DMS153 (cell line): Measurements from ENCODE around the gene CBLL1.

Experiments
- DNase-seq: peaks from one replicate; lab custom pipeline; 2025; lab: John Stamatoyannopoulos, UW

Gene CBLL1

DNA sequence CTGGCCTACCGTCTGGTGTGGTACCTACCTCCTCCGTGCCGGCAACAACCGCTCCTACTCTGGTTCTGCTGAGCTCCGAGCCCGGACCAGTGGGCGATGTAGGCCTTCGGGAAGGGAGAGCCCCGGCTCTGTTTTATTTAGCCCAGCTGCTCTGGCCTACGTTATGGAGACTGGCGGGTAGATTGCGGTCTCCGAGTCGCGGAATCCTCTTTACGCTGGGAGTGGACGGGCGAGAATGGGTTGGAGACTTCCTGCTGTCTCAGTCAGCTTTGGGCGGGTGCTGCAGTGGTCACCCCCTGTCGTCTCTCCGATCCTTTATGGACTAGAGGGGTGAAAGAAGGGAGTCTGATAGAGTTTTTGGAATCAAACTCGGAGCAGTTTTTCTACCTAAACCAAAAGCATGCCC, 406 bp downstream of the CBLL1 start:
- no peak for DNase-seq

DNA sequence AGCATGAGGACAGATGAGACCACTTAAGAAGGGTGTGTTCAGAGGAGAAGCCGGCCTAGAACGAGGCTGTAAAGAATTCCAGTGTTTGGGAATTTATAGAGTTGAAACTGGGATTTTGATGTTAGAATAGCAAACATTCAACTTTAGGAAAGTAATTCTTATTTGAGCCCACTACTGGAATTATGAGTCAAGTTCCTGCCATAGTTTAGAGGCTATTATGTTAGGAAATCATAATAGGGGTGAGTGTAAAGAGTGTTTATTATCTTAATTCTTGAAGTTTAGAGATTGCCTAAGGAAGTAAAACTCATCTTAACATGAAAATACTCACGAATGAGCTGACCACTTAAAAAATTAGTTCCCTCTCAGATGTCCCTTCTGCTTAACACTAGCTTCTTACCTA, 2.1 kb downstream of the CBLL1 start:
- no peak for DNase-seq

DNA sequence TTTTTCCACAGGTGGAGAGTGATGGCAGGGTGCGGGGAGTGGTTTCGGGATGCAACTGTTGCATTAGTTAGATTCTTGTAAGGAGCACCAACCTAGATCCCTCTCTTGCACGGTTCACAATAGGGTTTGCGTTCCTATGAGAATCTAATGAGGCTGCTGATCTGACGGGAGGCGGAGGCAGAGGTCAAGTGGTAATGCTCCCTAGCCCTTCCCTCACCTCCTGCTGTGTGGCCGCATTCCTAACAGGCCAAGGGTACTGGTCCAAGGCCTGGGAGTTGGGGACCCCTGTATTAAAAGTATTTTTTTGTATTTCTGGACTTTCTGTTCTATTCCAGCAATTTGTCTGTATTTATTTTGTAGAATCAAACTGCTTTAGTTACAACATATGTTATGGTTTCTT, 7.2 kb downstream of the CBLL1 start:
- no peak for DNase-seq

DNA sequence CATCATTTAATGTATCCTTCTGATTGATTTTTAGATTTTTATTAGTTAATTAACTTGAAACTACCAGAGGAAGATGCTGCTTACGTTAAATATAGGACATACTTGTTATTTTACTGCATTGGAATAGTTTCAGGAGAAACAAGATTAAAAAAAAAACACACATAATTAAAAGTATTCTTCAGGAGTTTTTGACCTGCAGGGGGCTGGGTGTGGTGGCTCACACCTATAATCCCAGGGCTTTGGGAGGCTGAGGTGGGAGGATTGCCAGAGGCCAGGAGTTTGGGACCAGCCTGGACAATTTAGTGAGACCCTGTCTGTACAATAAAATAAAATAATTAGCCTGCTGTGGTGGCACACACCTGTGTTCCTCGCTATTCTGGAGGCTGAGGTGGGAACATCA, 10.7 kb downstream of the CBLL1 start:
- DNase-seq: no peak

DNA sequence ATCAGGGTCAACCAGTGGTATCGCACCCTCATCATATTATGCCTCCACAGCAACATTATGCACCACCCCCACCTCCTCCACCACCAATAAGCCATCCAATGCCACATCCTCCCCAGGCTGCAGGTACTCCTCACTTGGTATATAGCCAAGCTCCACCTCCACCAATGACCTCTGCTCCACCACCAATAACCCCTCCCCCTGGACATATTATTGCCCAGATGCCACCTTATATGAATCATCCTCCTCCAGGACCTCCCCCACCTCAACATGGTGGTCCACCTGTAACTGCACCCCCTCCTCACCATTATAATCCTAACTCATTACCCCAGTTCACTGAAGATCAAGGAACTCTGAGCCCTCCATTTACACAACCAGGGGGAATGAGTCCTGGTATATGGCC, 14.7 kb downstream of the CBLL1 start:
- no peak for DNase-seq

DNA sequence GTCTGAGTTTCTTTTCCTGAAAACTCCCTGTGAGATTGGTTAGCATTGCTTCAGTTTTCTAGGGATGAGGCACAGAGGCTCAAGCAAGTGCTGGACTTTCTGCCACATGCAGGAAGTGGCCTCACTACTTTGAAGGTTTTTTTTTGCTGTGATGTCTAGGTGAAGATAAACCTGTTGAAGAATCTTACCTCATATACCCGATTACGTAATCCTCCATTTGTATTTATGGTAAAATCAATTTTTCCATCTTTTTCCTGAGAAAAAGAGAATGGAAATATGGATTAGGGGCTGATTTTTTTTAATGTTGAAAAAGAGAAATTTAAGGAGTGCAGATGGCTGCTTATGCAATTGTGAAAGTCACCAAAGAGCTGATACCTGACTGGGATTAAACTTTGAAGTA, 23.4 kb downstream of the CBLL1 start:
- DNase-seq: no peak

DNA sequence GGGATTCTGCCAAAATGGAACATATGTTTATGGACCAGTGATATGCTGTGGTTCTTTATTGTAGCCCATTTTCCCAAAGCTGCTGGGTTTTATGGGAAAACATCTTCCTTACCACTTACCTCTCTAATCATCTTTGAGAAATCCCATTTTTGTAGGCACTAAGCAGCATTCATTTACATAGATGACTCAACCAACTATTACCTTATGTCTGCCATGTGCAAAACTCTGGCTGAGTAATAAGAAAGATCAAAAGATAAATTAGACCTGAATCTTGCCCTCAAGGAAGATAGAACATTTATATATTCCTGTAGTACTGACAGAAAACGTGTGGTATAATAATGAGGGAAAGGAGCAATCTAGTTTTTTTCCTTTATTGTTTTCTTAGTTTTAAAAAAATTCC, 24.3 kb downstream of the CBLL1 start:
- DNase-seq: no peak

DNA sequence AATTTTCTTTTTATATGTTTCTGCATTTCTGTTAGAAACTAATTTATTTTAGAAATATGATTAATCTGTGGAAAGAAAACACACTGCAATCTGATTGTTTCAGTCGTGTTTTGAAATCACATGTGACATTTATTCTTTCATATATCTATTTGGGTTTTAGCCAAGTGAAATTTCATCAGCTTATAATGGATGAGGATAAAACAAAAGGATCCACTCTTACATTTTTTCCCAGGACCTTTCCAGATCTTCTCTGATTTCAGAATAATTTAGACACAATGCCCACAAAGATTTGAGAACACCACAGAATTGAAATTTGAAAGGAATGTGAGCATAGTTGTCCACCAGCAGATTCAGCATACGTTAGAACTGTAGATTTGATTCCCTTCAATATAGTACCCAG, 29.1 kb downstream of the CBLL1 start:
- DNase-seq: no peak

DNA sequence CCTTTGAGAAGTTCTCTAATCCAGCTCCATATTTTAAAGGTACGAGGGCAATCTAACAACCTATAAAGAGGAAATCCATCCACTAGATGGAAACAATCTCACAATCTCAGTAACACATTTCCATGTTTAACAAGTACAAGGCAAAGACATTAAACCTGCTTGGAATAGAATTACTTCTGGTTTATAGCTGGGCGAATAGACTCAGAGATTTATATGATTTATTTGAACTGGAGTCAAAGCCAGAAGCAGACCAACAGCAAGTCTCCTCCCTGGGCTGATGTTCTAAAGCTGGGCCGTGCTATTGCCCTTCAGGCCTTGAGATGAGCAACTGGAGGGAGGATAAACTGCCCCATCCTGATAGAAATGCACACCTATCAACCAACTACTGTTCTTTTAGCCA, 33.8 kb downstream of the CBLL1 start:
- no peak for DNase-seq

DNA sequence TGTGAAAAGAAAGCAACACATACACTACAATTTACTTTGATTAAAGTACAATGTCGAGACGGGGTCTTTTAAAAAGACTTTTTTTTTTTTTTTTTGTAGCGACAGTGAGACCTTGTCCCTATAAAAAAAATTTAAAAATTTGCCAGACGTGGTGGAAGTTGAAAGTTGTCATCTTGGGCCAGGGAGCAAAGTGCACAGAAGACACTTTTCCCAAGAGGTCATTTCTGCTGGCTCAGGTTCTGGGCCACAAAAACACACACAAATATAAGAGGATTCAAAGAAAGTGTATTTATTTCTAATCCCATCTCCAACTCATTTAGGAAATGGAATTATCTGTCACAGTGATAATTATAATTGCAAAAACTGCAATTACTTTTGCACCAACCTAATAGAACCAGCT, 34.3 kb downstream of the CBLL1 start:
- DNase-seq: no peak

DNA sequence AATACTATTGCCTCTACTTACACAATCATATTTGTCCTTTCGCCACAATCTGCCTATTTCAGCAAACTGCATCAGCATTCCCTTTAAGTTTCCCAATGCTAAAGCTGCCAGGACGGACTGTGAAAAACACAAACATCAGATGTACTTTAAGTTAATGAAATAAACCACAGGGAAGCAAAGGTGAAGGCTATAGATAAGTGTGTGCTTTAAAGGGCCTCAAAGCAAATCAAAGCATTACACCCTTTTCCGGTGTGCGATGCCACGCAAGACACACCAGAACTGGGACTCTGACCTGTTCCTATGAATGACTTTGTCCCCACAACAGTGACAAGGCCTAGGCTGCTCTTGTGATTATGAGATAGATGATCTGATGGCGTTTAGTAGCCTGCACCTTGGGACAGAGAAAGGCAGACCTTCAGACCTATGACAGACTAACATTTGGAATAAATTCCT, 35.7 kb downstream of the CBLL1 start:
- no peak for DNase-seq

DNA sequence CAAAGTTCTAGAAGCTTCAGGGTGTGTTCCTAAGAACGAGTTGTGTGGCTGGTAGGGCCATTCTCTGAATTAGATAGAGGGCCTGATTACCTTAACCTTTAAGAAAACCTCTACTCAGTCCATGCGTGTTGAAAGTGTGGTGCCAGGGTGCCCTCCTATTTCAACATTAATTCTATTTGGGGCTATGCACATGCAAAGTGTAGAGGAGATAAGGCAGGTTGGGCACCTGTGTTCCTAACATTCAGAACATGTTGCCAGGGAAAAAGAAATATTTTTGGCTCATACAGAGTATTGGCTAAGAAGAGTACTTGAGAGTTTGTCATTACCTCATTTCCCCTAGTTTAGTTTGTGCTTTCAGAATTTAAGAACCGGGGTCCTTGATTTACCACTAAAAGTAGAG, 38.4 kb downstream of the CBLL1 start:
- no peak for DNase-seq

DNA sequence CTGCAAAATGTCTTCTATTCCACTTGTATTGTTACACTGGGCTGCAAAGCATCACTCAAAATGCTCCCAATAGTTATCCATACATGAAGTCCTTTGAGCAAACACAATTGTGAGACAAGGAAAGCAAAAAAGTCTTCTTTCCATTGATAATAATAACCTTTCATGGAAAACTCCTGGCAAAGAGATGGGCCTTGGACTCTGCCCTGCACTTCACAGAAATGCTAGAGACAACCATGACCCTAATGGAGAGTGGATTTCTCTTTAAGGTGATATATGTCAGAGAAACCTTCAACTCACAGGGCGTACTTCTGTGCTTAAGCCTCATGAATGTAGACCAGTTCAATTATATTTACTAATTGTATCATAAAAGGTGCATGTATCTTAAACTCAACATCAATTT, 39.7 kb downstream of the CBLL1 start:
- no peak for DNase-seq

DNA sequence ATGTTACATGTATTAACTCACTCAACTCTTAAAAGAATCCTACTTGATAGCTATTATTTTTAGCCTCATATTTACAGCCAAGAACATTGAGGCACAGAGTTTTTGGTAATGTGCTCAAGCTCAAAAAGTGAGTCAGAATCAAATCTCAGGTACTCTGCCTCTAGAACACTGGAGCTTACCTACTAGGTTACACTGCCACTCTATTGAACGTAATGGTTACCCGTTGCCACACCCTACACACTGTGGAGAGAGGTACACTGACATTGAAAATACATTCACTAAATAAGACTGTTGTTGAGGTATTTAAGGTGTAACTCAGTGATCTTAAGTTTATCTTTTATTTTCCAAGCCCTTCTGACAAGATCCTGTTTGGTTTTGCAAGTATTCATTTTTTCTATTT, 41.2 kb downstream of the CBLL1 start:
- no peak for DNase-seq

DNA sequence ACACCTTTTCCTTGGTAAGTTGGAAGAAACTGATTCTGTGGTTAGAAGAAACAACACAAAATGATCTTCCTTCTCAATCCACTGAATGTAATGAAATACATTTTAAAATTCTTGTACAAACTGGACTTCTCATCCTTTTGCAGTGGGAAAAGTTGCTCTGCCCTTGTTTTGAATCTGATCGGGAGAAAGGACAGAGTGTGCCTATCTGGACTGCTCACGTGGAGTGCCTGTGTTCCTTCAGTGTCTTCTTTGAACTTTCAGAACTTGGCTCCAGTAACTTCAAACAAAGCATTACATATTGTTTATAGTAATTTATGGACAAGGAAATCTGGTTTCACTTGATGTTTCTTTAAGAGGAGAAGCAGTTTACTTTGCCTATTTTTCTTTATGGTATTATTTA, 42.0 kb downstream of the CBLL1 start:
- DNase-seq: no peak

DNA sequence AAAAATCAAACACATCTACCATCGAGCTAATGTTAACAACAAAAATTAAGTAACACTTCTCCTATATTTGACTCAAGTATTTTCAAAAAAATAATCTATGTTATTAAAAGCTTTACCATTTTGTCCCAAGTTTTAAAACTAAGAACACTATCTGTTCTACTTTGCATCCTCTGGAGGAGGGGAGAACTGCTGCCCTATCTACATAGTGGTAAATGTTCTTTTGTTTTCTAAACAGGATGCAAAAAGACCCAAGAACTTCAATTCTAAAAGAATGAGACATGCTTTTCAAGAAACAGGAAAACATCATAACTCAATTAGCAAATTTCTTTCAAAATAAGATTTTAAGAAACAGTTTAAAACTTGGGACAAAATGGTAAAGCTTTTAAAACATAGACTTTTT, 44.3 kb downstream of the CBLL1 start:
- no peak for DNase-seq

DNA sequence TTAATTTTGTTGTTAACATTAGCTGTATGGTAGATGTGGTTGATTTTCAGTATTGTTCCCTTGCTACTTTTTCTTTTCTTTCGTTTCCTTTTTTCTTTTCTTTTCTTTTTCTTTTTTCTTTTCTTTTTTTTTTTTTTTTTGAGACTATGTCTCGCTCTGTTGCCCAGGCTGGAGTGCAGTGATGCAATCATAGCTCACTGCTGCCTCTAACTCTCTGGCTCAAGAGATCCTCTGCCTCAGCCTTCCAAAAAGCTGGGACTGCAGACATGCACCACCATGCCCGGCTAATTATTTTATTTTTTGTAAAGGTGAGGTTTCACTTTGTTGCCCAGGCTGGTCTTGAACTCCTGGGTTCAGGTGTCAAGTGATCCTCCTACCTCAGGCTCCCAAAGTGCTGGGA, 44.7 kb downstream of the CBLL1 start:
- no peak for DNase-seq

DNA sequence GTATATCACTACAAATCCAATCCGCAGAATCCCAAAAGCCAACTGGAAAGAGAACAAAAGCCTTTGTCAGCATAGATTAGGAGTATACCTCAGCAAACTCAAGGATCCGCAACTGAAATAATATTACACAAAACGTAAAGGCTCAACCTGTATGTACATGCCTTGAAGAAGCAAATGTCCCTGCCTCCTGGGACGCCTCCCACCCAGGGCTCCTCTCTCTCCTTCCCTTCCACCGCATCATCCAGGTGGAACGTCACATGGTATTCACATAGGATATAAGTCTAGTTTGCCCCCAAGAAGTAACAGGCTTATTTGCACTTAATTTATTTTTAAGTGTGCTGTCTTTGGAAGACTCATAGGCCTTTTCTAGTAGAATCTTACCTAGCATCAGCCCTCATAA, 45.7 kb downstream of the CBLL1 start:
- DNase-seq: no peak

DNA sequence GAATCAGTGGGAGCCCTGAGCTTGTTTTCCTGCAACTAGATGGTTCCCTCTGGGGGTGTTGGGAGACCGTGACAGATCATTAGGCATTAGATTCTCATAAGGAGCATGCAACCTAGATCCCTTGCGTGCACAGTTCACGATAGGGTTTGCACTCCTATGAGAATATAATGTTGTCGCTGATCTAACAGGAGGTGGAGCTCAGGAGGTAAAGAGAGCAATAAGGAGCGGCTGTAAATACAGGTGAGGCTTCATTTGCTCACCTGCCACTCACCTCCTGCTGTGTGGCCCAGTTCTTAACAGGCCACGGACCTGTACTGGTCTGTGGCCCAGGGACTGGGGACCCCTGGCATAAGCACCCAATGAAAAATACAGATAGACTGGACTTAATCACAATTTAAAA, 48.4 kb downstream of the CBLL1 start:
- DNase-seq: no peak

DNA sequence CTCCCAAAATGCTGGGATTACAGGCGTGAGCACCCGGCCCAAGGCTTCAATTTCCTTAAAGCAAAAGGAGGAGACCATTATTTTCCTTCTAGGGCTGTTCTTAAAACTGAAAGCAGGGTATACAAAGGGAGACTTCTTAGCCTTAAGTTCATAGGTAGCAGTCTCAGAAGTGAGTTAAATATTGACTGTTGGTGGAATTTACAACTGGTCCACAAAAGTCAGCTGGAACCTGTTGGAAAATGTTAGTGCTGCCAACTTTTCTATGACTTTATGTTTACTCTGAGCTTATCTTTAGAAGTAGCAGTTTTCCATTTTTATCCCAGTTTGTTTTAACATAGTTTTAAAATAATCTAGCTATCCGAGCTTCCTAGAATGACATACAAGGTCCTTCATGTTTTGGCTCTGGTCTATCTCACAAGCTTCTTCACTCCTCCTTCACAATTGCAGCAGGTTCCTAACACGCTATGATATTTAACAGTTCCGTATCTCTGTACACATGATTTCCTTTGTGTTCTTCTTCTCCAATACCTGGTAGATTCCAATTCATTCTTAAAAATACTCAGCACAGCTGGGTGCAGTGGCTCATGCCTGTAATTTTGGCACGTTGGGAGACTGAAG, 55.8 kb downstream of the CBLL1 start:
- DNase-seq: no peak

DNA sequence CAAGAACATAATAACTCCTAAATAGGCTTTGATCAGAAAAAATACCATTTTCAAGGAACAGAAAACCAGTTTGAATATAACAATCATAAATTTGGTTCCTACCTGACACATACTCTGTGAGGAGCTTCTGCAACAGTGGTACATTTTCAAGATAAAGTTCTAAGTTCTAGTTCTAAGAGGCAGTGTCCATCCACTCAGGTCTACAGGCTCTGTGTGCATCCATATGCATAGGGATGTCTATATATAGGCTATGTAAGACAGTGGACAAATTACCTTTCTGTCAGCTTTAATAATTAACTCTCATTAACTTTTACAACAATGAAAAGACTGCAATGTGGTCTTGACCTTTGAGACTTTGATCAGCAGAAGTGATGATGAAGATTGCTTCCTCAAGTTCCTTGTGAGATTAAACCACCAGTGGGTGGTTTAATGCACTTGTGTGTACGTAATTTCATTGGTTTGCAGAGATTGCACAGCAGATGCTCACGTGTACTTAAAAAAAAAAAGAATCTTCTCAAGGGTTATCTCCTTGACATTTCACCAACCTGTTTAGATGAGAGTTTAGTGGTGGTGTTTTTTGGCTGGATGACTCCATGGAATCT, 59.2 kb downstream of the CBLL1 start, which contains the start of gene SLC26A3:
SLC26A3 (minus strand) TSS at position 215 of the 602 bp plus-strand sequence. CDS start 8,714 bp downstream, outside the sequence.
- DNase-seq: no peak

DNA sequence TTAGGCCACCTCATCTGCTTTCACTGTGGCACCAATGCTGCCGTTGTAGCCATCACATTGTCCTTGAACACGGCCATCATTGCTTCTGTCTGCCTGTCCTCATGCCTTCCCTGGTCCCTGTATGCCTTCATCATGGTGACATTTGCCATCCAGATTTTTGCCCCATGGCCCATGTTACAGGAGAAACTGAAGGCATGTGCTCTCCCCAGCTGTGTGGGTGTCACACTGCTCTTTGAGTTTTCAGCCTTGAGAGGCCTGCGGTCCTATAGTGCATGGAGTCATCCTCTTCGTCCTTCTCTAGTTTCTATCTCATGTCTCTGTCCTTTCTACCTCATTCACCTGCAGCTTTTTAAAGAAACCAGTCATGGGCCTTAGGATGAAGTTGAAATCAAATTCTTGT, 65.2 kb downstream of the CBLL1 start:
- DNase-seq: no peak

DNA sequence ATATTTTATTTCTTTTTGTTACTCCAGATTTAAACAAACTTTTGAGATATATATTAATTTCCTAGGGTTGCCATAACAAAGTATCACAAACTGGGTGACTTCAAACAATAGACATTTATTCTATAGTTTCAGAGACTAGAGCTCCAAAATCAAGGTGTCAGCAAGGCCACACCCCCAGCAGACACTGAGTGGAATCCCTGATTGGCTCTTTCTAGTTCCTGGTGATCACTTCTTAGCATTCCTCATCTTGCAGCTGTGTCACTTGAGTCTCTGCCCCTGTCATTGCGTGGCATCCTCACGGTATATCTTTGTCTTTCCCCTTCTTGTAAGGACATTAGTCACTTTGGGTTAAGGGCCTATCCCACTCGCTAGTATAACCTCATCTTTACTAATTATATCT, 66.7 kb downstream of the CBLL1 start:
- DNase-seq: no peak
